ENCODE data around the gene ULBP2. TPM values are rescaled to one million over a fixed set of nuclear protein-coding genes. Genes with fewer than 3 reads are reported as not detected.
"Not testable (repeated sequence)": the region's sequence is repeated elsewhere in the genome, so short reads cannot be mapped to it uniquely, and the experiment has no call there.

ULBP2 gene
- total RNA-seq, 2 experiments from 2014 or later = 0.40 to 0.60 TPM

DNA sequence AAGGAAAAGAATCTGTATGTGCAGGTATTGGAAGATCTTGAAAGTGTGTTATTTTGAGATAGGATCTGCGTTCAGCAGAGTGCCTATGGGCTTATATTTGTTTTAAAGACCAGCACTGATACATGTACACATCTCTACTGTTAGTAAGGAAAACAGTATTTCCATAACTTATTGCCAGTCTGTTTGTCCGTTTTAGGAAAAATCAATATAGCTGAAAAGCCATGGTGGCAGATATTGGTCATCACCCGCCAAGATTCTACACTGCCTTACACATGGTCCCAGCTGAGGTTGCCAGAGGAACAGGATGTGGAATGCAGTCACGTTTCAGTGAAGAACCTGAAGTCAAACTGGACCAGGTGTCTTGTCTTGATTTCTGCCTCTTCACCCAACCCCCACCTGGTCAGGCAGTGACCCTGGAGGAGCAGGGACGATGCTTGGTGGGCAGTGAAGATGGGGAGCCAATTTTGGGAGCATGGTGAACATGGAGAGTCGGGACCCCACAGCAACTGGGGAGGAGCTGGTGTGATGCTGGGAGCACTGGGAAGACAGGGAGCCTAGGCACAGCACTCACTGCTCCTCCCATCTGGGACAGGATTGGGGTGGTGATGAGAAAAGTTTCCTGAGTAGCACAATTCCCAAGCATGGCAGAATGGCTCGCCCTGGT lies 14.0 kb downstream of the ULBP2 start:
- CTCF ChIA-PET; DNase-seq; H3K36me3 Mint-ChIP-seq (ENCODE audit: low read depth); H3K27ac Mint-ChIP-seq; POLR2A ChIA-PET; H3K4me3 Mint-ChIP-seq; H3K9me3 Mint-ChIP-seq (ENCODE audit: insufficient read depth); ATAC-seq: not testable (repeated sequence)
- Mint-ChIP-seq H3K27me3 (ENCODE audit: low read depth) (peaks cover 73% of the 10 kb centered on the region), H3K4me1 (ENCODE audit: low read depth) (peaks cover 11% of the 10 kb centered on the region)

DNA sequence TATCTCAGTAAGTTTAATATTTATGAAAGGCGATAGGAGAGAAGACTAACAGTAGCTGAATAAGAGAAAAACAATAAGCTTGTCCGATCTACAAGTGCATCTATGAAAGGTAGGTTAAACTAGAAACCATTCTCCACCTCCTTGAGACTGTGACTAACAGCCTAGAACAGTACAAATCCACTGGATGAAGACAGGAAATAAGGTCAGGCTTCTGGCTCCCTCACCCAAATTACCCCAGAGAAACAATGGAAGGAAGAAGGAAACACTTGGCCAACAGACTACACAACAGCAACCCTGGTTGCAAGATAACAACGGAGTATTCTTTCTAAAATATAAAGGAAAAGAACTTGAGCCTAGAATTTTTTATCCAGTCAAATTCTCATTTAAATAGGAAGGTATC lies 16.3 kb downstream of the ULBP2 start:
- CTCF ChIA-PET; H3K9me3 Mint-ChIP-seq (ENCODE audit: insufficient read depth); POLR2A ChIA-PET; H3K4me3 Mint-ChIP-seq; DNase-seq; H3K36me3 Mint-ChIP-seq (ENCODE audit: low read depth); ATAC-seq; H3K27ac Mint-ChIP-seq: not testable (repeated sequence)
- peaks cover 17% of the 10 kb centered on the region for H3K4me1 Mint-ChIP-seq (ENCODE audit: low read depth)
- H3K27me3 Mint-ChIP-seq (ENCODE audit: low read depth) = peaks cover 59% of the 10 kb centered on the region

DNA sequence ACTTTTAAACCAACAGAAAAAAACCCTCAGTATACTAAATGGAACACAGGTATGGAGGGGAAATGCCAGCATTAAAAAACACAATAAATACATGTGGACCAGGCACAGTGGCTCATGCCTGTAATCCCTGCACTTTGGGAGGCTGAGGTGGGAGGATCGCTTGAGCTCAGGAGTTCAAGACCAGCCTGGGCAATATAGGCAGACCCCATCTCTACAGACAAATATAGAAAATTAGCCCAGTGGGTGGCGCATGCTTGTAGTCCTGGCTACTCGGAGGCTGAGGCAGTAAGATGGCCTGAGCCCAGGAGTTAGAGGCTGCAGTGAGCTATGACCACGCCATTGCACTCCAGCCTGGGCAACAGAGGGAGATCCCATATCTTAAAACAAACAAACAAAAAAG lies 18.0 kb downstream of the ULBP2 start:
- POLR2A ChIA-PET; H3K36me3 Mint-ChIP-seq (ENCODE audit: low read depth); H3K9me3 Mint-ChIP-seq (ENCODE audit: insufficient read depth); H3K4me3 Mint-ChIP-seq; H3K27ac Mint-ChIP-seq; DNase-seq; ATAC-seq: not testable (repeated sequence)
- H3K4me1 Mint-ChIP-seq (ENCODE audit: low read depth) = peaks cover 27% of the 10 kb centered on the region
- CTCF ChIA-PET = interaction anchor here (1.1 kb wide), 1 partner anchor 51 kb away, joined by 4 read pairs; no protein-coding TSS in a partner anchor
- peaks cover 69% of the 10 kb centered on the region for H3K27me3 Mint-ChIP-seq (ENCODE audit: low read depth)

DNA sequence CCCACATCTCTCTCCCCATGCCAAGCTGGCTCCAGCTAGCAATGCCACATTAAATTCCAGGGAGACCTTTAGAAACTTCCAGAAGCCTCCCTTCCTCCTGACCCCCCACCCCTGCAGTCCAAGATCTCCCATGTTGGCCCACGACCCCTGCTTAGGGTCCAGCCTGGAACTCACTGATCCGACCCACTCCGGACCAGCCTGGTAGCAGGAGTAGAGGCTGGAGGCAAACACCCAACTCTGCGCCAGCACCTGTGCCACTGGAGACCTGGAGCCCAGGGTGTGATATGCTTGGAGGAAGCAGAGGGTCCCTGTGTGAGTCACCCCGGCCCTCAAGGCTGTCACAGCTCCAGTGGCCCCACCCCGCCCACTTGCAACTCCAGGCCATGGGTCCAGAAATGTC lies 18.7 kb downstream of the ULBP2 start:
- ATAC-seq = no peak

DNA sequence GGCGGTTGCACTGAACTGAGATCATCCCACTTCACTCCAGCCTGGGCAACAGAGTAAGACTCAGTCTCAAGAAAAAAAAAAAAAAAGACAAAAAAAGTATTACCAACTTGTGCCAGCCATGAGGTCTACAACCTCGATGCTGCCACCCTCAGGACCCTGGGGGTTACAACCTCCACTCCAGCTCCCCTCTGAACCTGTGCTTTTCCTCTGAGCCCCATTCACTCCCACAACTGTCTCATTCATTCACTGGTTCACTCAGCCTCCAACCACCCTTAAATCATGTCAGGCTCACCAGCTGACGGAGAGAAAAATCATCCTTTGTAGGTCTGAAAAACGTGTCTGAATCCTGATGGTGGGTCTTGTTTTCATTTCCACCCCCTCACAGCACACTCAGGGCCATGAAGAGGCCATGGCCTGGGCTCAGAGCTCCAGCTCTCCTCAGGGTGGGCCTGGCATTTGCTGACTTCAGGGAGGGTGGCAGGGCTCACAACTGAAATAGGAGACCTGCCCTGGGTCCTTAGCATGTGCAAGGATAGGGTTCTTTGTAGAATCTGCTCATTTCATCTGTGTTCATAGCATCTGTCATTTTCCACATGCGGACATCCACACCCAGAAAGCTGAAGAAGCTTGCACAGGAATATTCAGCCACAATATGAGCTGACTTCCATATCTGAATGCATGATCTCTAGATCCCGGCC lies 20.1 kb downstream of the ULBP2 start:
- Mint-ChIP-seq H3K4me1 (ENCODE audit: low read depth) (peaks cover 31% of the 10 kb centered on the region), H3K4me3 (no peak overlapping the region), H3K27me3 (ENCODE audit: low read depth) (peaks cover 66% of the 10 kb centered on the region), H3K36me3 (ENCODE audit: low read depth) (peaks cover 7% of the 10 kb centered on the region), H3K9me3 (ENCODE audit: insufficient read depth) (no peaks in the 10 kb centered on the region), H3K27ac (no peak overlapping the region)
- ChIA-PET POLR2A (no interaction called here), CTCF (interaction anchor here (0.8 to 1.3 kb wide), 3 partner anchors 9 to 119 kb away, joined by 3 read pairs; no protein-coding TSS in a partner anchor)
- ATAC-seq (no peak), DNase-seq (peak; percentile 51)

More for the DNA sequence above, 18.7 kb downstream of the ULBP2 start:
- ChIA-PET CTCF (interaction anchor here (1.1 kb wide), 1 partner anchor 51 kb away, joined by 4 read pairs; no protein-coding TSS in a partner anchor), POLR2A (no interaction called here)
- H3K36me3 Mint-ChIP-seq (ENCODE audit: low read depth) = peaks cover 7% of the 10 kb centered on the region
- H3K27ac Mint-ChIP-seq = no peak overlapping the region
- H3K27me3 Mint-ChIP-seq (ENCODE audit: low read depth) = peaks cover 69% of the 10 kb centered on the region
- no peak overlapping the region for H3K4me3 Mint-ChIP-seq
- peaks cover 28% of the 10 kb centered on the region for H3K4me1 Mint-ChIP-seq (ENCODE audit: low read depth)
- DNase-seq = no peak
- no peaks in the 10 kb centered on the region for H3K9me3 Mint-ChIP-seq (ENCODE audit: insufficient read depth)

GRCh38 chr6:149962461-149963211 lies 20.8 kb downstream of the ULBP2 start:
- peak overlapping the region; percentile 88 for H3K27ac Mint-ChIP-seq
- DNase-seq = no peak
- ChIA-PET POLR2A (no interaction called here), CTCF (interaction anchor here (1.3 kb wide), 1 partner anchor 118 kb away, joined by 3 read pairs; no protein-coding TSS in a partner anchor)
- peaks cover 31% of the 10 kb centered on the region for H3K4me1 Mint-ChIP-seq (ENCODE audit: low read depth)
- peaks cover 7% of the 10 kb centered on the region for H3K36me3 Mint-ChIP-seq (ENCODE audit: low read depth)
- H3K4me3 Mint-ChIP-seq = peak overlapping the region; percentile 85
- peaks cover 72% of the 10 kb centered on the region for H3K27me3 Mint-ChIP-seq (ENCODE audit: low read depth)
- H3K9me3 Mint-ChIP-seq (ENCODE audit: insufficient read depth) = no peaks in the 10 kb centered on the region
- no peak for ATAC-seq

DNA sequence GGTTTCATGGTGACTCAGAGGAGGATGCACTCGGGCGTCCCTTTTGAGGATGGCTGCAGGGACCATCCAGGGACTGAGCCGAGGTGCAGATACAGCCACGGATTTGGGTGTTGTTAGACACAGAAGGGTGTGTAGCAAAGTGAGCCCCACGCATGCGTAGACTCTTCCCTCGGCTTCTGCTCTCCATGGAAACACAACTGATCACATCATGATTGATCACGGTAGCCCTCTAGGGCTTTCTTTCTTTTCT lies 21.3 kb downstream of the ULBP2 start:
- H3K36me3 Mint-ChIP-seq (ENCODE audit: low read depth) = peaks cover 7% of the 10 kb centered on the region
- ATAC-seq (peak; percentile 17), DNase-seq (peak; percentile 57)
- H3K9me3 Mint-ChIP-seq (ENCODE audit: insufficient read depth) = no peaks in the 10 kb centered on the region
- peaks cover 31% of the 10 kb centered on the region for H3K4me1 Mint-ChIP-seq (ENCODE audit: low read depth)
- H3K27ac Mint-ChIP-seq = peak overlapping the region; percentile 88
- POLR2A ChIA-PET = no interaction called here
- H3K4me3 Mint-ChIP-seq = peak overlapping the region; percentile 85
- H3K27me3 Mint-ChIP-seq (ENCODE audit: low read depth) = peaks cover 72% of the 10 kb centered on the region
- CTCF ChIA-PET = no interaction called here

DNA sequence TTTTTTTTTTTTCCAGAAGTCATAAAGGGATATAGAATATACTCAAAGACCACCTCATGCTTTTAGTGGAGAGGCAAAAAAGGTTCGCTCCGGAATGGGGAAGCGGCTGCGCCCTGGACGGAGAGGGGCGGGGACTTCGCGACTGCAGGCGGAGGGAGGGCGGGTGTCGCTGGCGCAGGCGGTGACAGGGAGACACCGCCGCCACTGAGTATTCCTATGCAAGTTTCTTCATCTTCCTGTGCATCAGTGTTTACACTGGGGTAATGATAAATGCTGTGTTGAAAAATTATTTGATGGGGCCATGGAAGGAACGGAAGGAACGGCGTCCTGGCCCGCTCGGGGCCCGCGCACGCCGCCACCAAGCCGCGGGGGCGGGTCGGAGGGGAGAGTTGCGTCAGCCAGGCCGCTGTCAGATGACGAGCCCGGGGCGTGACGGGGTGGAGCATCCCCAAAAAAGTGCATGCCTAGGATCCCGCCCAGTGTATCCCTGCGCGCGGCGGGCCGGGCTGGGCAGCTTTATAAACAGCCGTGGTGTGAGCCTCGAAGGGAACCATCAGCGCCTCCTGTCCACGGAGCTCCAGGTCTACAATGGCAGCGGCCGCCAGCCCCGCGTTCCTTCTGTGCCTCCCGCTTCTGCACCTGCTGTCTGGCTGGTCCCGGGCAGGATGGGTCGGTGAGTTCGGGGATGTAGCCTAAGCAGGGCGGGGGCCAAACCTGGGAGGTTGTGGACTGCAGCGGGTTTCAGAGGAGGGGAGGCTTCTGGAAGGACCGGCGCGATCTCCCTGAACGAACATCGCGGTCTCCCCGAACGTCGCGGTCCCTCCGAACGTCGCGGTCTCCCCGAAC lies 21.9 kb downstream of the ULBP2 start, which contains the start of gene ULBP1:
Gene ULBP1, plus strand, starts transcription at position 482 of the 846 bp plus-strand sequence. Its CDS starts 107 bp downstream, at position 589.
- Mint-ChIP-seq H3K27me3 (ENCODE audit: low read depth) (peaks cover 71% of the 10 kb centered on the region), H3K9me3 (ENCODE audit: insufficient read depth) (no peaks in the 10 kb centered on the region), H3K27ac (peak within 1 kb of the TSS; percentile 88), H3K4me3 (peak within 1 kb of the TSS; percentile 85), H3K4me1 (ENCODE audit: low read depth) (peaks cover 31% of the 10 kb centered on the region), H3K36me3 (ENCODE audit: low read depth) (peaks cover 7% of the 10 kb centered on the region)
- POLR2A ChIA-PET = no interaction called here
- CTCF ChIA-PET = no interaction called here
- ATAC-seq (peak; percentile 81), DNase-seq (peak; percentile 87)

- ChIA-PET POLR2A (no interaction called here), CTCF (no interaction called here)
- DNase-seq = peak; percentile 41
Measured at GRCh38 chr6:149964308-149965193, 22.7 kb downstream of the ULBP2 start.

GRCh38 chr6:149965194-149966020 lies 23.6 kb downstream of the ULBP2 start:
- Mint-ChIP-seq H3K4me3 (peak overlapping the region; percentile 85), H3K4me1 (ENCODE audit: low read depth) (peaks cover 31% of the 10 kb centered on the region), H3K9me3 (ENCODE audit: insufficient read depth) (no peaks in the 10 kb centered on the region), H3K36me3 (ENCODE audit: low read depth) (peaks cover 7% of the 10 kb centered on the region), H3K27ac (peak overlapping the region; percentile 88), H3K27me3 (ENCODE audit: low read depth) (peaks cover 70% of the 10 kb centered on the region)
- ChIA-PET CTCF (no interaction called here), POLR2A (no interaction called here)
- DNase-seq (peak; percentile 37), ATAC-seq (no peak)

More at GRCh38 chr6:149964308-149965193, 22.7 kb downstream of the ULBP2 start:
- no peak for ATAC-seq
- H3K4me3 Mint-ChIP-seq = peak overlapping the region; percentile 85
- H3K27ac Mint-ChIP-seq = peak overlapping the region; percentile 88
- peaks cover 69% of the 10 kb centered on the region for H3K27me3 Mint-ChIP-seq (ENCODE audit: low read depth)
- peaks cover 7% of the 10 kb centered on the region for H3K36me3 Mint-ChIP-seq (ENCODE audit: low read depth)
- peaks cover 31% of the 10 kb centered on the region for H3K4me1 Mint-ChIP-seq (ENCODE audit: low read depth)
- H3K9me3 Mint-ChIP-seq (ENCODE audit: insufficient read depth) = no peaks in the 10 kb centered on the region
